Renal cortex interstitium (tissue), 11 donors: ENCODE results near the gene RNF150. TPM values are rescaled to one million over a fixed set of nuclear protein-coding genes. Genes with fewer than 3 reads are reported as not detected.

Source experiments
- DNase-seq, 11 donors: peaks; one replicate each; pipeline ENCODE4 v3.0.0-alpha.2; 2013; ENCODE audit warnings: low read depth in 9 of 11, low spot score in 4 of 11; ENCODE audit errors: extremely low read depth in 1 of 11
- polyA plus RNA-seq, 3 donors: library from polyadenylated mRNA; unstranded; fragments of 120-200 nt; gene quantifications; one replicate each; pipeline ENCODE4 v1.2.1, GENCODE V29; 2013; ENCODE audit not compliant: insufficient read length in 3 of 3

RNF150 gene
- polyA plus RNA-seq, 3 donors: 26.0 to 29.0 (median 28.0) TPM

DNA sequence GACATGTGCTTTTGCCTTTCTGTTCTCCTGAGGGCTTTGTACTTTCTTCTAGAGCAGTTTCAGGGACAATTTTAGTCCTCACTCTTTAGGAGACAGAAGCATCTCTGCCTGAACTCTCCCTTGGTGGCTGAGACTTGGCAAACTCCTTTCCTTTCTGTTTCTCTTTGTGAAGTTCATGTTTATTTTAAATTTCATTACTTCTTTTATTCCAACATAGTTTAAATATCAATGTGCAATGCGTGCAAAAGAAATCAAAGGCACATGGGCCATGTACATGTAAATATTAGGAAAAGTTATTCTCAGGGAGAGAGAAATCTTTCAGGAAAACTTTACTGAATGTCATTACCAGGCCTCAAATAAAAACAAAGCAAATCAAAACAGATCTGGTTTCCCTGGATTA is 177.6 kb downstream of the RNF150 start:
- DNase-seq: no peak

DNA sequence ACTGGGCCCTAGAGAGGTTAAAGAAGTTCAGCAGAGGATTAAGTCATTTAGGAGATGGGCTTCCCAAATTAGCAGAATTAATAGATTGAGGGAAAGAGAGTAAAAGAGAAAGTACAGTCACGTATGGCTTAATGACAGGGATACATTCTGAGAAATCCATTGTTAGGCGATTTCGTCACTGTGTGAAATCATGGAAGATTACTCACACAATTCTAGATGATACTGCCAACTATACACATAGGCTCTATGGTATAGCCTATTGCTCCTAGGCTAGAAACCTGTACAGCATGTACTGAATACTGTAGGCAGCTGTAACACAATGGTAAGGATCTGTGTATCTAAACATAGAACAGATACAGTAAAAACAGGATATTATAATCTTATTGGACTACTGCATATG is 180.6 kb downstream of the RNF150 start:
- no peak for DNase-seq

DNA sequence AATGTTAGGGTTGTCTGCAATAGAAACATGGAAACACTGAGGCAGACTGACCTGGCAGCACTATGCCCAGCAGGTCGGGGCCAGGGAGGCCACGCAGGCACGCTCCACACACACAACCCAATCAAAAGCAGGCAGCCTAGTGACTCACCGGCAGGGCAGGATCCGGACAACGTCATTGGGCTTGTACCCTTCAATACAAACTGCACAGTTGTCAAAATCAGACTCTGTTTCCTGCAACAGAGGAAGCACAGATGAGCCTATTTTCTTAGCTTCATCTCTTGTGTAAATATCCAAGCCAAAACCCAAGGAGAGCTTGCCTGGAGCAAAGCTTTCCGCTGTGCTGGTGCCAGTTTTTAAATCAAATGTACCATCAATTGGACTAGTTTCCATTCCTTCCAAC is 185.8 kb downstream of the RNF150 start:
- DNase-seq: no peak

DNA sequence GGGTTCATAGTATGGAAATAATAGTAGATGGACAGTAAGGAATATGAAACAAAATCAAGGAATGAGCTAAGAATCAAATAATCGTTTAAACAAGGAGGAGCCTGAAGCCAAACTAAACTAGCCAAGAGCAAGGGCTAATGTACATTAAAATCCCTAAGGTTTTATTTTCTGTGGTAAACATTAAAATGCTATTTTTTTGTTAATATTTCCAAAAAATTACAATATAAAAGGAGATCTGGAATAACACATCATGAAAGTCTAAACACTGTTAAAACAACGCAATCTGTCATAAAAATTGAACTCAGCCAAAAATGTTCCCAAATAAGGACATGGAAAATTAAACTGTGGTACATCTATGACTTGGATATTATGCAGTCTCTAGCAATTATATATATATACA is 188.2 kb downstream of the RNF150 start:
- DNase-seq: no peak

DNA sequence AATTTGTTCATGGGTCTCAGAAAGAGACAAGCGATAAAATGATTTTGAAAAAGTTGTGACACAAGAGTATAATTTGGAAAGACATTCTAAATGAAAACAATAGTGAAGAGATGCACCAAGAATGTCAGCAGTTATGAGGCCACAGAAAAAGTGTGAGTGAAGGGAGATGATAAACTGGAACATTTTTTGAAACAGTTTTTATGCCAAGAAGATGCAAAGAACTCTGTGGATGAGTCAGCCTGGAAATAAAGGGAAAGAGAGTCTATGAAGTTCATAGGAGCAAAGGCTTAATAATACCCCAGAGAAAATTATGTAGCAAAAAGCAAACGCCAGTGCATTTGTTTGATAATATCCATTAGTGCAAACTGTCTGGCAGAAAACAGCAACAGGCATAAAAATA is 188.7 kb downstream of the RNF150 start:
- DNase-seq: no peak

DNA sequence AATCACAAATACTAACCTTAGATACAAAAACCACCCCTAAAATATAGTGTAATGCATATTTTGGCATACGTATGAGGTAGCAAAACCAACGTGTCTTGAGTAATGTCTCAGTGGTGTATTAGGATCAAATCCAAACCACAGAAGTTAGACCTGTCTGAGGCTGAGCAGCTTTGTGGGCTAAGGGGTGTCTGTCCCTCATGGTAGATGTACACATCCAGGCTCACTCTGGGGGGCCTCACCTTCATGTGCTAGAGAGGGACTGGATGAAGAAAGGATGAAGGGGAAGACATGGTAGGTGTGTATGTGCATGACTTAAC is 189.1 kb downstream of the RNF150 start:
- no peak for DNase-seq

DNA sequence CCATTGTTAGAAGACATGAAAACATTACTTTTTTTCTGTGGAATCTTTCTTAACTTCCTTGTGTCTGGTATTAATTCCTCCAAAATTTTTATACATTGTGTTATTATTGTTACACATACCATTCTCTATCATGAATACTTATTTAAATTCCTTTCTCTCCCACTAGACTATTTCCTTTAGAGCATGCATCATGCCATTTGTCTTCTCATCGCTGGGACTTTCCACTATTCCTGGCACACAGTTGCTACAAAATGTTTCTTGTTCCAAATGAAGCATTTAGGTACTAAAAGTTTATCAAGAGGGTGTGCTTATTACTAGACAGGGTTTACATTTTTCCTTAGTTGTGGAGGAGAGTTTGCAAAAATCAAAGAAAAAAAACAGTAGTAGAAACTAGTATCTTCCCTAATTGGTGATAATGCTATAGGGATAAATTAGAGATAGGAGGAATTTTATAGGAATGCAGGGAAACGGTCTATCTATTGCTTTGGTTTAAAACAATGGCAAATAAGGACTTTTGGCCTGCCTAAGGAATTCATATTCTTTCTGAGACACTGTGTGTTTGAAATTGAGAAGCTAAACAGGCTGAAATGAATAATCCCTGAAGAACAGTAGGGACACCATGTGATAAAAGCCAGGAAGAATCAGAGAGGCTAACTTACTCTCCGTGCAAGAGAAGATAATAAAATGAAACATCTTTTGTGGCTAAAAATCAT is 189.6 kb downstream of the RNF150 start:
- DNase-seq: no peak

DNA sequence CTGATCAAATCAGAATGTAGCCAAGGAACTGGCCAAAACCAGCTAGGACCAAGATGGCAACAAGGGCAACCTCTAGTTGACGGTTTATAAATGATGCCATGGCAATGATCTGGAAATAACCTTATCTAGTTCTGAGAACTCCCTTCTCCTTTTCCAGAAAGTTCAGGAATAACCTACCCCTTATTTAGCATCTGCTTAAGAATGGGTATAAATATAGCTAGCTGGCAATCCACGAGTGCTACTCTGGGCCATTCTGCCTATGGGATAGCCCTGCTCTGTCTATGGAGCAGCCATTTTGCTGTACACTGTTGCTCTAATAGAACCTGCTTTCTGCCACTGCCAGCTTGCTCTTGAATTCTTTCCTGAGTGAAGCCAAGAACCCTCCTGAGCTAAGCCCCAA is 192.7 kb downstream of the RNF150 start:
- no peak for DNase-seq

DNA sequence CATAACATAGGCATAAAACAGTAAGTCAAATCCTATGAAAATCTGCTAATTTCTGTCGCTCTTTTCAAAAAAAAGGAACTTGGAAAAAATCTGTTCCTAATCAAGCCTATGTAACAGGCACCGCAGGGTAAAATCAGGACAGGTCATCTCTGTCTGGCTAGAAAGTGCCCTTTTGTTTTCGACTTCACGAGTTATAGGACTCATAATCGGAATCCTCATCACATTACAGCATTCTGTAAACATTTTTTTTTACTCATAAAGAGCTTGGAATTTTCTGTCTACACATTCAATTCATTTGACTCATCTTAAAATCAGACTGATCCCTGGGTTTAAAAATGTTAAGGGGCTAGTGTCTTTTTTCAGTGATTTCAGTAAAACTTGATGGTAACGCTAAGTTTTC is 195.4 kb downstream of the RNF150 start:
- no peak for DNase-seq

DNA sequence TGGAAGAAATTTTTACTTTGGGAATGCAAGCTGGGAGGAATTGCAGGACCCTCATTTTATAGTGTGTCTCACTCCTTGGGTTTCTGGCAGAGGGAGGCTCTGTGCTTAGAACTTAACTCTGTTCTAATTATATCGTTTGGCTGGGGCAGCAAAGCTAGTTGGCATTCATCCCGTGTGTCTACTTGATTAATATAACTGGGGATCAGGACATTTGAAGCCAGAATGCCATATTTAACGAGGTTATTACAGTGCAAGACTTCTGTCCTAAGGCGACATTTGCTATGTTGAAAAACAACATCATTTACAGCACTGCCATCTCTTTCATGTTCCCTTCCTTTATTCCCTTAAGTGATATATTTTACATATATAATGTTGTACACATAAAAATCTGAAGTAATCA is 198.0 kb downstream of the RNF150 start:
- peak; percentile 52 to 81 (median 75) for DNase-seq

DNA sequence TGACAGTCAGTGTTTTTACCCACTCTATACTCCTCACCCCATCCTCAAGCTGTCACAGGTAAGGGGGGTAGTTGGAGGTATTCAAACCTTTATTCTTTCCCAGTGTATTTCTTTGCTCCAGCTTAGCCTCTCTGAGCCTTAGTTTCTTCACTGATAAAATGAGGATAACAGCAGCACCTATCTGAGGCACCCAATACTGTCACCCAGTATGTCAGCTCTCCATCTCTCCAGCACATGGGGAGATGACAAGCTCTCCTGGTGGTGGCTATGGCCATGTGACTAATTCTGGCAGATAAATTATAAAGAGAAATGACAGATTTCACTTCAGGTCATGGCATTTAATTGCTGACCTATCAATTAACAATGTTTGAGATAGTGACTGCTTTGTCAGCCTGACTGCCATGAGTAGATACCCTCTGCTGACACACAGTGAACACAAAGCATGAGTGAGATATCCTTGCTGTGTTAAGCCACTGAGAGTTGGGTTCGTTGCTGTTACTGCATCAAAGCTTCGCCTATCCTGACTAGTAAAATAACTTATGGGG is 200.7 kb downstream of the RNF150 start:
- DNase-seq: no peak

DNA sequence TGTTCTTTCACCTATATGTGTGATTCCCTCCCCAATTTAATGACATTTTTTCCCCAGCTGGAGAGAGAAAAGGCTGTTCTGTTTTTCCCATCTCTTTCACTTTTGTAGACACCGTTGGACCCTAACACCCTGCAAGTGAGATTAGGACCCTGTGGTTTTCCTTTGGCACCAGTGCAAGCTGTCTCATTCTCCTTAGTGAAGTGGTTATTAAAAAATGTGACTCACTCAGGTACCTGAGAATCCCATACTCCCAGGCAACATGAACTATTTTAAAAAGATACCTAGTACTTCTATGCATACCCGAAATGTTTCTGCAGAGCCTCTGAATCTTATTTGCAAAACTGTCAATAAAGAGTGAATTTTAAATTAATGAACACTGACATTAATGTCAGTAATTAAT is 201.4 kb downstream of the RNF150 start:
- no peak for DNase-seq

DNA sequence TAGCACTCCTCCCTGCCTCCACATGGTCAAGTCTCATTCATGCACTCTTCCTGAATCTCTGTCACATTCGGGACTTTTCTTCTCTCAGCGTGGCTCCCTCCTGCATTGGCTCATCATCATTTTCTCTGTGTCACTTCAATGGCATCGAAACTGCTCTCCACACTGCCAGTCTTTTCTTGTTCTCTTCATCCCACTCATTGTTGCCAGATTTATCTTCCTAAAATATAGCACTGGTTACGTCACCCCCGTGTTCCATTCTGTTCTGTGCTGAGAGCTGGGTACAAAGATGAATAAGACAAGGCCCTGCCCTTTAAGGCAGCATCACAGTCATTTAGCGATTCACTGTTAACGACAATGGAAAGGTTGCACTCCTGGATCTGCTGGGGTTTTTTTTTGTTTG is 202.7 kb downstream of the RNF150 start:
- DNase-seq: no peak

DNA sequence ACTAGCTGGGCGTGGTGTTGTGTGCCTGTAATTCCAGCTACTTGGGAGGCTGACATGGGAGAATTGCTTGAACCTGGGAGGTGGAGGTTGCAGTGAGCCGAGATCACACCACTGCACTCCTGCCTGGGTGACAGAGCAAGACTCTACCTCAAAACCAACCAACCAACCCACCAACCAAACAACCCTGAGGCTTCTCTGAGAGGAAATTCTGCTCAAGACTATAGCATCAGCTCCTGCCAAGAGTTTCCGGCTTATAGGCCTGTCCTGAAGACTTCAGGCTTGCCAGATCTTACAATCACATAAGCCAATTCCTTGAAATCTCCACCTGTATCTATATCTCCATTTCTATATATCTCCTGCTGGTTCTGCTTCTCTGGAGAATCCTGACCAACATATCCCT is 203.3 kb downstream of the RNF150 start:
- no peak for DNase-seq

DNA sequence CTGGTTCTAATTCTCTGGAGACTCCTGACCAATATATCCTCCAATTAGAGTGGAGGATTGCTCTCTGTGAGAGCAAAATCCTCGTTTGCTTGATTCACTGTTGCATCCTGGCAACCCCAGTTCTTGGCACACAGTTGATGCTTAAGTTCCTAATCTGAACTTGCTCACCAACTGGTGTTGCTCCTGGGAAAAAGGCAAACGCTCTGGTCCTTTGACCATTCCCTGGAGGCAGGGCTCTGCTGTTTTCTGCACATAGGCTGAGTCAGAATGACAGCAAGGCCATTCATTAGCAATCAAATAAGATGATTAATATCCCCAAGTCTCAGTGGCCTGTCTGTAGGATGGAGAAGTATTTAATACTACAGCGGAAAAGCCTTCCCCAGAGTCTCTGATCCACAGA is 204.4 kb downstream of the RNF150 start:
- DNase-seq: no peak

DNA sequence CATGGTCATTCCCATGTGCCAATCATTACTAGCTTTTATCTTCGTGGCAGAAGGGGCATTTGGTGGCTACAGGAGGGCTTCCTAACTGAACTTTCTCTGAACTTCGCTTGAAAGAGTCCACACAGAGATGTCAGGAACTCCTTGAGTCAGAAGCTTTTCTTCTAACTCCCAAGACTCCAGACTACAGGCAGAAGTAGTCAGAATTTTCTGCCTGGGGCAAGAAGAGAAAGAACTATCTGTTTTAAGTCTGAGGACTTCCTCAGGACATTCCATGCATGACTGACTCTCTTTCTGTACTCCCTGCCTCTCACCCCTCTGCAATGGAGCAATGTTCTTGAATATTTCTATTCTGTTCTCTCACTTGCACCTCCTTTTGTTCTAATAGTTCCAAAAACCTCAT is 206.6 kb downstream of the RNF150 start:
- no peak for DNase-seq

DNA sequence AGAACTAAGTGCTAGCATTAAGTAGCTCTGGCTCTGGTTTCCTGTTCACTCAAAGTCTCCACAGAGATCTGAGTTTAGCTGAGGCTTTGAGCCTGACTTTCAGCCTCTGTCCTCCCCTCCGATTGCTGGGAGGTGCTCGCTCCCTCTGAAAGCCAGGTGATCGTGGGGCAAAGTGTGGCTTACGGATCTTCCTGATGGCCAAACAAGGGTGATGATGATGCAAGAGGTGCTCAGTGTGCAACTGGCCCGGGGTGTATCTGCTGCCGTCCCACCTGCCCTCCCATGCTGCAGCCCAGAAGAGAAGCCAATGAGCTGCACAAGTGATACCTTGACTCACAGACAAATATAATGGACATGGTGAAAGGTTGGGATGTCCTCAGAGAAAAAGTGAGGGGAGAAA is 207.9 kb downstream of the RNF150 start:
- no peak for DNase-seq

DNA sequence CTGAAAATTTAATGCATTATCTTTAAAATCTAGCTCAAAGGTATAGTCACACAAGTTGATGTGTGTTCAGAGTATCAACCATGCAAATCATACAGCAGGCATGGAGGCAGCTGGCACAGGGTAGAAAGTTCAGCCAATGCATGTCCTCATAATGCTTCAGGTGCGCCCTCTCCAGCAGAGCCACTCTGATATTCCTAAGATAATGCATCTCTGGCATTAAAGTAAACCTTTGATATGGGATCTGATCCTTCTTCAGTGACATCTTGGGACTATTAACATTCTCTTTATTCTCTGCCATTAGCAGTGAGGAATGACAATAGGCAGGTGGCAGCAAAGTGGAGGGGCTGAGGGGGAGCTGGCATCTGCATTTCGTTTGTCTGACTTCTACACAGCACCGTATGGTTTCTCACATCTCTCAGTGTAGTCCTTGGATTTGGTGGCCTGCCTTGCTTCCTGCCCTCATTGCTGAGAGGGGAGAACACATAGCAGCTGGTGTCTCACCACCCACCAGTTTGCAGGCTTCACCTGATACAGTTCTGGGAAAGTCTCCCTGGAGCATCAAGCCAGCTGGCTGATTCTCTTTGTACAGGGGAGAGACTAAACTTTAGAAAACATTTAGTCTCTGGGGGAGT is 208.4 kb downstream of the RNF150 start:
- DNase-seq: no peak

DNA sequence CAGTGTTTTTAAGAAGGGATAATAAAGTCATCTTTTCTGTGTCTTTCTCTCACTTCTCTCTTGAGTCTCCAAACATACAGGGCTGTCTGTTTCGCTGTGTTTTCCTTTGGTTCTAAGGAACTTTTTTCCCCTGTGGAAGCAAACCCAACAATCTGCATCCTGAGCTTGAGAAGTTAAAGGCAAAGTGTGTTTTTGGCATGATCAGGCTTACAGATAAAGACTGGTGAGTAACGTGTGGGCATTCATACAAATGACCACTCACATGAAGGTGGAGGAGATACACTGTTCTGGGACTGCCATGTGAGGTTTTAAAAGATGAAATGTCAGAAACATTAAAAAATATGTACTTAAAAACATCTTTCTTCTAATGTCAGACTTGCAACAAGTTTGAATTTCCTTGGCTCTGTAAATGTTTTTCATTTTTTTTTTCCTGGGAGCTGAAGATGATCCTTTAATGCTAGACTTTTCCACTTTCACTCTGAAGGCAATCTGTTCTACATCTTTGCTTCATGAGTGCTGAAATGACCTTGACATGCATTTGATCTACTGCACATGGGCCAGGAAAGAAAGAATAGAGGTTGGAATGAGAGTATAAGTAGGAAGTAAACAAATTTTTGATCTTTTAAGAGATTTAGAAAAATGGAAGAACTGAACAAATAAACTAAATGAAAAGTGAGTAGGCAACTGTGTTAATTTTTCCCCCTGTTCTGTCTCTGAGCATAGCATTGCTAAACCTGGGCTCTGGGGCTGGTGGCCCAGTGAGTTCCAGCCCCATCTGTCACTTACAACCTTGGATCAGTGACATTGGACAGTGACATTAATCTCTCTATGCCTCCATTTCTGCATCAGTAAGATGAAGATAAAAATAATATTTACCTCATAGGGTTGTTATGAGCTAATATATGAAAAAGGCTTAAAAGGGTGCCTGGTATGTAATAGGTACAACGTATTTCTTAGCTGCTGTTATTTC is 226.0 kb downstream of the RNF150 start:
- peak in 1 of 11 donors; percentile 10 for DNase-seq

DNA sequence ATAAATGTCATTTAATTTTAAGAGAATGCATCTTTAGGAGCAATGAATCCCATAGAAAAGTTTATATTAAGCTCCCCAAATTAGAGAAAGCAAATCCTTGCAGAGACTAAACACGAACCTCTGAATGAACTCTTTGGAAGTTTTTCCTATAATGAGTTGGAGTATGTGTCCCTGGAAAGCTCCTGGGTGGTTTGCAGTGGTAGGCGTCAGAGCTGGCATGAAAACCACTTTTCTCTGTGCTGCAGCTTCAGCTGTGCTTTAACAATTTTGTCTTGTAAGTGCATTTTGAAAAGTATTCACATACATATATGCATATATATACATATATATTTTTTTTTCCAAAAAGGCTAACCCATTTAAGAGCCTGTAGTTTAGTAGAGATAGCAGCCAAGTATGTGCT is 228.4 kb downstream of the RNF150 start:
- DNase-seq: no peak
